ENCODE data around the gene SLFN12. TPM values are rescaled to one million over a fixed set of nuclear protein-coding genes. Genes with fewer than 3 reads are reported as not detected.
"Not testable (repeated sequence)": the region's sequence is repeated elsewhere in the genome, so short reads cannot be mapped to it uniquely, and the experiment has no call there.

The SLFN12 gene
- polyA plus RNA-seq, 3 donors: 17.7 to 23.7 (median 20.0) TPM

DNA sequence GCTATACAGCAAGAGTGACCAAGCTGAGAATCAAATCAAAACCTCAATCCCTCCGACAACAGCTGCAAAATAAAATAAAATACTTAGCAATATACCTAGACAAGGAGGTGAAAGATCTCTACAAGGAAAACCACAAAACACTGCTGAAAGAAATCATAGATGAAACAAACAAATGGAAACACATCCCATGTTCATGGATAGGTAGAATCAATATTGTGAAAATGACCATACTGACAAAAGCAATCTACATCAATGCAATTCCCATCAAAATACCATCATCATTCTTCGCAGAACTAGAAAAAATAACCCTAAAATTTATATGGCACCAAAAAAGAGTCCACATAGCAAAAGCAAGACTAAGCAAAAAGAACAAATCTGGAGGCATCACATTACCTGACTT is 17.6 kb downstream of the SLFN12 start:
- DNase-seq (ENCODE audit: low read depth in 3 of 3, low spot score in 2 of 3): not testable (repeated sequence)

DNA sequence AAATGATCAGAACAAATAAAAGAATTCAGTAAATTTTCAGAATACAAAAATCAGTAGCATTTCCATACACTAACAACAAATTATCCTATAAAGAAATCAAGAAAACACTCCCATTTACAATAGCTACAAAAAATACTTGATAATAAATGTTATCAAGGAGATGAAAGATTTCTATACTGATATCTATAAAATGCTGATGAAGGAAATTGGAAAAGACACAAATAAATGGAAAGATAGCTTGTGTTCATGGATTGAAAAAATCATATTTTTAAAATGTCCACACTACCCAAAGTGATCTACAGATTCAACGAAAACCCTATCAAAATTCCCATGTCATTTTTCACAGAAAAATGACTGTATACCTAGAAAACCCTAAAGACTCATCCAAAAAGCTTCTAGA is 18.1 kb downstream of the SLFN12 start:
- DNase-seq (ENCODE audit: low read depth in 3 of 3, low spot score in 2 of 3): no peak

DNA sequence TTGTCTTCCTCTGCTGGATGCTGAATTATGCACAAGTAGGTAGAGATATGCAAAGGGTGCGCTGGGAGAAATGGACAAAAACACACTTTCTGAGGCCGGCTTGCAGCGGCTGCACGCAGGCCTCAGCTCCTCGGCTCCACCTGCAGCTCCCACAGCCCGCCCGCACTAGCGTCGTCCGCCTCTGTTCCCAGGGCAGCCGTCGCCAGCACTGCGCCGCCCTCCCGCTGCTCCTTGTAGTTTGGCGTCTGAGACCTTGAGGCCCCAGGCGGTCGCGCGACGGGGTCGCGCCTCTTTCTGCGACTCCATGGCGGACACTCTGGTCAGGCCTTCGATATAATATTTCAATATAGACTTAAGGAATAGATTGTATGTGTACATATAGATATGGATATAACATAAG is 24.8 kb downstream of the SLFN12 start:
- DNase-seq (ENCODE audit: low read depth in 3 of 3, low spot score in 2 of 3): no peak

DNA sequence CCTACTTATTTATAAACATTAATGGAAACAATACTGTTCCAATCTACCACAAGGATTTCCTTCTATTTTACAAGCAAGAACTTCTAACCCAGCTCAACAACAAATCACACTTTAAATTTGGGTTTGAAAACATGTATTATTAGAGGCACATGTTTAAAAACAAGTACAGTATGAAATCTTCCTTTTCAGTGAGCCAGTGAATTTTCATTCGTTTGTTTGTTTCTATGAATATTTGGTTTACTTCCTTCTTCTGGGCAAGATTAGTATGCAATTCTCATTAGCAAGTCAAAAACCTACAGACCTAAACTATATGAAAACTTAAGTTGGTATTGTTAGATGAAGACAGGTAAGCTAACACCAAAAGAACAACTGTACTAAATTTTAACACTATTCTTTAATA is 25.7 kb downstream of the SLFN12 start:
- DNase-seq (ENCODE audit: low read depth in 3 of 3, low spot score in 2 of 3): no peak

DNA sequence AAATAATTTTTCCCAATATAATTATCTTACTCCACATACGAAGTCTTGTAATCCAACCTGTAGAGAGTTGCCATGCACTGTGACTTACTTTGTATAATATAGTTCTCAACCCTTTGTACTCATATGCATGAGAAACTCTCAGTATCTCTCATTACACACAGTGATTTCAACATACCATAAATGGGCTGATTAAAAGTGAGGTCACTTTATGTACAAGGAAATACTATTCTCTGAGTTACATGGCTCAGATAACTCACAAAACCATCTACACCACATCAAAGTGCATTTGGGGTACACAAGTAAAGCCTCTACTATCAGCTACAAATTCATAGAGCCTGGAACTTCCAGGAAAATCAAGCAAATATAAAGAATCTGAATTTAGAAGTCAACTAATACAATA is 27.9 kb downstream of the SLFN12 start:
- DNase-seq (ENCODE audit: low read depth in 3 of 3, low spot score in 2 of 3): no peak

DNA sequence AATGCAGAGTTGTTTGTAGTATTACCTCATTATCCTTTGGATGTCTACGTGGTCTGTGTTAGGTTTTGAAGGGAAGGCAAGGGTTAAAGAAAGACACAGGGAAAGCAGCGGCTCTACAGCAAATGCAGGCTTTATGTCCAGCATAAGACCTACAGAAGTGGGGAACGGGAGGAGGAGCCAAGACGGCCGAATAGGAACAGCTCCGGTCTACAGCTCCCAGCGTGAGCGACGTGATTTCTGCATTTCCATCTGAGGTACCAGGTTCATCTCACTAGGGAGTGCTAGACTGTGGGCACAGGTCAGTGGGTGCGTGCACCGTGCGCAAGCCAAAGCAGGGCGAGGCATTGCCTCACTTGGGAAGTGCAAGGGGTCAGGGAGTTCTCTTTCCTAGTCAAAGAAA is 38.5 kb downstream of the SLFN12 start:
- DNase-seq (ENCODE audit: low read depth in 3 of 3, low spot score in 2 of 3): not testable (repeated sequence)

DNA sequence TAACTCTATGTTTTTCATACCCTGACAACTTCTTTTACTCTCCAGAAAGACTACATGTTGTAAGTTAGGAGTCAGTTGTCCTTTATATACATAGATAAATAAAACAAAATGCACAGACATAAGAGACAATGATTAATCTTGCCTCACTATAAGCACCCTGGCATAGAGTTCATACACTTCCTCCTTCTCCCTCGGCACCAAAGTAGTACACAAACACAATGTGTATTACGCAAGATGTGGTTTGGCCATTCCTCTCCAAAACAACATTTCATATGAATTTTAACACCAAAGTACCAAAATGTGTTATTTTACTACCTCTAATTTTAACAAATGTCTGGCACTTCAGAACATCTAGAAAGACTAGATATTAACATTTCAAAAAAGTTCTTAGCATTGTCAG is 41.6 kb downstream of the SLFN12 start:
- no peak for DNase-seq (ENCODE audit: low read depth in 3 of 3, low spot score in 2 of 3)

DNA sequence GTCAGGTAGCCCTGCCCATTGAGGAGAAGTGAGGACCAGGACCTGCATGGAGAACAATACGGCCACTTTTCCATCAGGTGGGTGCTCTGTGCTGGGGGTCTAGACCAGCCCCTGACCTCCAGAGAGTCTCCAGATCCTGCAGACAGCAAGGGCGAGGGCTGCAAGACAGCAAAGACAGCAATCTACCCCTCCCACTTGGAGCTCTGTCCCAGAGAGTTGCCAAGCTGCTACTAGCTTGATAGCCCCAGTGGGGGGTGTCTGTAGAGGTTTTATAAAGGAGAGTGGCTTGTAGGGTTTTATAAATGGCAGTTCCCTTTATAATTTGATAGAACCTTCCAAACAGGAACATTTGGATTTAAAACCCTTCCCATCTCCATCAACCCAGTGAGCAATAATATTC is 42.1 kb downstream of the SLFN12 start:
- DNase-seq (ENCODE audit: low read depth in 3 of 3, low spot score in 2 of 3): no peak

DNA sequence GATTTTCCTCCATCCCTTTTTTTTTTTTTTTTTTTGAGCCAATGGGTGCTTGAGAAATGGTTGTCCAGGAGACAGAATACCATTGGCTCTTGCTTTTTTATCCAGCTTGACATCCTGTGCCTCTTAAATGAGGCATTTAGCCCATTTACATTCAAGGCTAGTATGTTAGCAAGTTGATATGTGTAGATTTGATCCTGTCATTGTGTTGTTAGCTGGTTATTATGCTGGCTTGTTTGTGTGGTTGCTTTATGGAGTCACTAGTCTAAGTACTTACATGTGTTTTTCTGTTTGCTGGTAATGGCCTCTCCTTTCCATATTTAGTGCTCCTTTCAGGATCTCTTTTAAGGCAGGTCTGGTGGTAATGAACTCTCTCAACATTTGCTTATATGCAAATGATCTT is 44.8 kb downstream of the SLFN12 start:
- DNase-seq (ENCODE audit: low read depth in 3 of 3, low spot score in 2 of 3): no peak

DNA sequence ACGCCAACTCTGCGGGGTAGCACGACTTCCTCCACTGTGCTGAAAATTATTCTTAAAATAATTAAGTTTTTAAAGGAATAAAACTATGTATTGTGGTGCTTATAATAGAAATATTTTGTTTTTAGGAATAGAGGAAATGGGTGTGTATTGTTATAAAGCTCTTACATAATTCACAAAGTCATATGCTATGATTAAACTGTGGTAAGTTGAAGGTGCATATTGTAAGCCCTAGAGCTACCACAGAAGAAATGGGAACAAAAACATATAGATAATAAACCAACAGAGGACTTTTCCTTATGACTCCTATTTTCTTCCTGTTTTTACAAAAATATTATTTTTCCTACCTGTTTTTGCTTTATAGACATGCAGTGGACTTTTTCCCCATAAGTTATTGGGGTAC is 54.6 kb downstream of the SLFN12 start:
- DNase-seq (ENCODE audit: low read depth in 3 of 3, low spot score in 2 of 3): no peak

DNA sequence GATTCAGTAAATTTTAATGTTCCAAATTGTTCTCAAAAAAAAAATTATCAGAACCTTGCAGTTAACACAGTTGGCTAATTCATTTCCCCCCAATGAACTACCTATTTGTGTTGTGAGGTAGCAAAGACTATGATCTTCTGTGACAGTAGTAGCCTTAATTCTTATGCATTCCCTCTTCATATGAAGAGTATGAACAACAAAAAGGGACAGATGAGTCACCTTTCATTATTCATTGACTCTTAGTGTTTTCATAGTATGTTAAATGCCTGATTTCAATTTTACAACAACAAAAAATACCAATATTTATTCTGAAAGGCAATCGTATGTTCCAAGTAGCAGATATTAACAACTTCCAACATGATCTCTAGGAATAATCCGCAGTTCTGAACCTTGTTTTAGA is 55.2 kb downstream of the SLFN12 start:
- DNase-seq (ENCODE audit: low read depth in 3 of 3, low spot score in 2 of 3): no peak

DNA sequence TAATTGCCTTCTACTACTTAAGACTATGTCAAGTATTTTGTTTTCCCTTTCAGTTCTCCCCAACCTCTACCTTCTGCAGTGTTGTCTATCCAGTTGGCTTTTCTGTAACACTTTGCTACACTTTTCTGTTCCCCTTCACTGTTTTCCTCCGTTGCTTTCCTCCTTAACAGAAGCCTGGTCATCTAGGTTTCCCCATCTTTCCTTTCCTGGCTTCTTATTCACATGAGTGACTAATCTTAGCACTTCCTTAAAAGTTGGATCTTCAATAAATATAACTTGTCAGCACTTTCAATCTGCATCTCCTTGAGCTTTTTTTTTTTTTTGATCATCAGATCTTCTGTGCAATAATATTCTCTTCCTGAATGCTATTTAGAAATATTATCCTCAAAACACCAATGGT is 56.1 kb downstream of the SLFN12 start:
- DNase-seq (ENCODE audit: low read depth in 3 of 3, low spot score in 2 of 3): no peak

DNA sequence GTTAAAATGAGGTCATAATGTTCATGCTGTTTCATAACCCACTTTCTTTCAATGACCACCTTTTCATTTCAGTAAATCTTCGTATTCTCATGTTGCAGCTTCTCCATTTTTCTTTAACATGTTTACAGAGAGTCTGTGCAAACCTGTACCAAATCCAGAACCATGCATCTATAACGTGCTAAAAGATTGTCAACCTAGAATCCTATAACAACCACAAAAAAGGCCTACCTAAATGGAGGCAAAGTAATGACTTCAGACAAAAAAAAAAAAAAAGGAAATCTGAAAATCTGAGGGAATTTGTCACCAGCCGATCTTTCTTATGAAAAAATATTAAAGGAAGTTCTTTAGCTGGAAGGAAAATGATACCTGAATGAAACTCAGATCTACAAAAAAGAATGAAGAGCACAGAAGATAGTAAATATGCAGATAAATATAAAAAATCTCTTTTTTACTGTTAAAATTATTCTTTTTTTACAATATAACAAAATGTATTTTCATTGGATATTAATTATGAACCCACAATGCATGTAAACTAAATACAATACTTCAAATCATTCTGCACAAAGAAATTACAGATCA is 57.4 kb downstream of the SLFN12 start:
- peak in 1 of 3 donors; percentile 12 for DNase-seq (ENCODE audit: low read depth in 3 of 3, low spot score in 2 of 3)

DNA sequence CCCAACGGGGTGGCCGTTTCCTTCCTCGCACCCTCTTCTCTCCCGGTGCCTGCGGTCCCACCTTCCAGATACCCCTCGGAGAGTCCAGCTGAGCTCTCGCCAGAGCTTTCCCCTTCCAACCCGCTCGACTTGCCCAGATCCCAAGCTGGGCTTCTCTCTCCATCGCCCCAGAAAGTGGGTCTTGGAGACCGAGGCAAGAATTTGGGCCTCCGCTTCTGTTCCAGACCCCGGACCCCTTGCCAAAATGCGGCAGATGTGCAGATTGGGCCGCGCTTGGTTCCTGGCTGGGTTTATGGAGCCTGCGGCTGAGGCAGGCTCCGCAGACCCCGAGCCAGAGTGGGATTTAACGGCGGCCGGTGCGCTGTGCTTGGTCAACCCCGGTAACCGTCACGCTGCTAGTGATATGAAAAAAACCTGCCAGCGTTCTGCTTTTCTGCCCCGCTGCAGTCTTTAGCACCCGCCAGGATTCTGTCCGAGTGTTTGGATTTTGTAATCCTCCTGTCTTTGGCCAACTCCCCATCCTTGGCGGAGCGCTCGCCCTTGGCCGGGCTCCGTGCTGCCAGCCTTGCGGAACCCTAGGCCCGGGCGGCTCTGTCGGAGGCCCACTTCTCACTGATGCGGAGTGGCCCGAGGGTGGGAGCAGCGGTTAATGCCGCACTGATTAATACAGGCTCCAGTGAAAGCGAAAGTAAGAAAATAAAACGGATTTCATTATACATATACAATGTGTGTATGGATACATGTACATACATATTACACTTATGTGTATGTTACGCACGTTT is 58.1 kb downstream of the SLFN12 start:
- peak in 2 of 3 donors; percentile 25 to 30 for DNase-seq (ENCODE audit: low read depth in 3 of 3, low spot score in 2 of 3)

DNA sequence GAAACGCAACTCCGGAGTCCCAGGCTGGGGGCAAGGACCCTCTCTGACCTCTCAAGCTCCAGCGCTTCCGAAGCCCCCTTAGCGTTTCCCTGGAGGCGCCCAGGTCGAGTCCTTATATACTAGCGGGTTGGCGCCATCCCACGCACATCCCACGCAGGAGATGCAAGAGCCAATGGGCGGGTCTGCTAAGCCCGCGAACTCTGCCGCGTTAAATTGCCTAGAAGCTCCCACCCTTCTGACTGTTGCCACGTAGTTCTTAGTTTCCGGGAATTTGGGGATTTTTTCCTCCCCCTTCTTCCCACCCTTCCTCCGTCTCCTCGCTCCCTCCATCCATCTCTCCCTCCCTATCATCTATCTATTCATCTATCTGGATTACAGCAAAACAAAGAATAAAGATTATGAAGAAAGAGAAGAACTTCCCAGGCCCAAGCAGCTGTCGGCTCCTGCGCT is 58.7 kb downstream of the SLFN12 start, which contains the start of gene SLFN11:
TSS of gene SLFN11 (minus strand) at position 88 of the 450 bp plus-strand sequence. CDS start 9,814 bp downstream, outside the sequence.
- peak; percentile 25 to 35 (median 33) for DNase-seq (ENCODE audit: low read depth in 3 of 3, low spot score in 2 of 3)

DNA sequence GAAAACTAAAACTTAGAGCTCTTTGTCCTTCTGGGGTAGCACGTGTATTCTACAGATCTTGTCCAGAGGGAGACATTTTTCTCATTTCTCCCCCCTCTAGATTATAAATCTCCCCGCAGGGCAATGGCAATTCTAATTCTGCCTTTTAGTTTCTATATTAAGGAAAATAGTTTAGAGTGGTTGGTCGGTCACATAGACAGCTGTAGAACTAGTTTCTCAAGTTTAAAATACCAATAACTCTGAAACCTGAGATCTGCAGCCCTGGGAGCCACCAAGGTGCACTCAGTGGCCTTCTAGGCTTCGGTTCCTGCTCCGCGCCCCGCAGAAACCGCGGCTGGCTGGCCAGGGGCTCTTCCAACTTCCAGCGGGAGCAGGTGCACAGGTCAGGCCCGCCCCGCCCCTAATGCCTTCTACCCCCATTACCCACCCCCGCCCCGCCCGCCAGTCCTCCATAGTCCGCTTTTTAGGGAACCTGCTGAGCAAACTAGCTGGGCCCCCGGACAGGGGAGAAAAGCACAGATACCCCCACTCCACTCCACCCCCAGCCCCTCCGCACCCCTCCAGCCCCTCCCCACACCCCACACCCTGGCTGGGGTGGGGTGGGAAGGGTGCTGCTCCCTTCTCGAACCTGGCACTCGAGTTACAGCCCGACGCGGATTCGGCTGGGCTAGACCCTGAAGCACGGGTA is 59.3 kb downstream of the SLFN12 start:
- peak in 1 of 3 donors; percentile 12 for DNase-seq (ENCODE audit: low read depth in 3 of 3, low spot score in 2 of 3)

DNA sequence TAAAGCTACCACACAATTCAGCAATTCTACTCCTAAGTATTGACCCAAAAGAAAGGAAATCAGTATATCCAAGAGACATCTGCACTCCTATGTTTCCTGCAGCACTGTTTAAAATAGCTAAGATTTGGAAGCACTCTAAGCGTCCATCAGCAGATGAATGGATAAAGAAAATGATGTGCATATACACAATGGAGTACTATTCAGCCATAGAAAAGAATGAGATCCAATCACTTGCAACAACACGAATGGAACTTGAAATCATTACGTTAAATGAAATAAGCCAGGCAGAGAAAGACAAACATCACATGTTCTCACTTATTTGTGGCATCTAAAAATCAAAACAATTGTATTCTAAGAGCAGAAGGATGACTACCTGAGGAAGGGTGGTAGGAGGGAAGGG is 60.4 kb downstream of the SLFN12 start:
- DNase-seq (ENCODE audit: low read depth in 3 of 3, low spot score in 2 of 3): no peak

DNA sequence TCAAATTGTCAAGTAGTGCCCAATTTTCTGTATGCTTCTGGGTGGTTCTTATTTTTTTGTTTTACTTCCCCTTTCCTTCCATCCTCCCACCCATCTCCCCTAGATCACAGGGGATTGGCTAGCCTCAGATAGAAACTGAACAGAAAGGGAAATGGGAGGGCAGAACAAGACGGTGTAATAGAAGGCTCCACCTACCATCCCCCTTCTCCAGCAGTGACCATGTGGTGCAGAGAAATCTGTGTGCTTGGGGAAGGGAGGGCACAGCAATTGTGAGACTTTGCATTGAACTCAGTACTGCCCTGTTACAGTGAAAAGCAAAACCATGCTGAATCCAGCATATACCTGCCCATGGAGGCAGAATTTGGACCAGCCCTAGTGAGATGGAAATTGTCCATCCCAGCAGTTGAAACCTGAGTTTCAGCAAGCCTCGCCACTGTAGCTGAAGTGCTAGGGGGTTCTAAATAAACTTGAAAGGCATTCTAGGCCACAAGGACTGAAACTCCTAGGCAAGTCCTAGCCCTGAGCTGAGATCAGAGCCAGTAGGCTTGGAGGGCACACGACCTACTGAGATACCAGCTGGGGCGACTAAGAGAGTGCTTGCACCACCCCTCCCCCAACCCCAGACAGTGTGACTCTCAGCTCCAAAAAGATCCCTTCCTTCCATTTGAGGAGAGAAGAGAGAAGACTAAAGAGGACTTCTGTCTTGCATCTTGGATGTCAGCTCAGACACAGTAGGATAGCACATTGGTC is 64.0 kb downstream of the SLFN12 start:
- no peak for DNase-seq (ENCODE audit: low read depth in 3 of 3, low spot score in 2 of 3)

DNA sequence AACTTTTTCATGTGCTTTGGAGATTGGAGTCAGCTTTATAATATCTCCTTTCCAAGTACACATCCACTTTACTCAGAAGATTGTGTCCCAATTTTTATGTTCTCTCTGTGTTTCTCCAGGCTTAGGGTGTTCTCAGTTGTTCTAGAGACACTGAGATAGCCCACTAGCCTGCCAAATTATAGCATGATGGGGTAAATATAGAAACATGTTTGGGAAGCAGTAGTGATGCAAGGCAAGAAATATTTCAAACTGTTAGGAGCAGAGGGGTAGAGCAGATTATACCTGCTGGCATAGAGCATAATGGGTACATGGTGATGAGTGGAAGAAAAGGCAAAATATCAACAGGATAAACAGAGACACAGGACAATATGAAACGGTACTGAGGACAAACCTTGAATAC is 71.3 kb downstream of the SLFN12 start:
- no peak for DNase-seq (ENCODE audit: low read depth in 3 of 3, low spot score in 2 of 3)

All from right renal cortex interstitium (tissue), 3 donors.